Activated CD8-positive, alpha-beta memory T cell treated with anti-CD3 and anti-CD28 coated beads for 1 hour (primary cell): ENCODE results near the gene GSG1L.

Experiments used
- DNase-seq, 2 donors: peaks; one replicate each; pipeline ENCODE4 v3.0.0-alpha.2; 2020; ENCODE audit warnings: low read depth in 1 of 2; ENCODE audit errors: extremely low read depth in 1 of 2

GSG1L gene

DNA sequence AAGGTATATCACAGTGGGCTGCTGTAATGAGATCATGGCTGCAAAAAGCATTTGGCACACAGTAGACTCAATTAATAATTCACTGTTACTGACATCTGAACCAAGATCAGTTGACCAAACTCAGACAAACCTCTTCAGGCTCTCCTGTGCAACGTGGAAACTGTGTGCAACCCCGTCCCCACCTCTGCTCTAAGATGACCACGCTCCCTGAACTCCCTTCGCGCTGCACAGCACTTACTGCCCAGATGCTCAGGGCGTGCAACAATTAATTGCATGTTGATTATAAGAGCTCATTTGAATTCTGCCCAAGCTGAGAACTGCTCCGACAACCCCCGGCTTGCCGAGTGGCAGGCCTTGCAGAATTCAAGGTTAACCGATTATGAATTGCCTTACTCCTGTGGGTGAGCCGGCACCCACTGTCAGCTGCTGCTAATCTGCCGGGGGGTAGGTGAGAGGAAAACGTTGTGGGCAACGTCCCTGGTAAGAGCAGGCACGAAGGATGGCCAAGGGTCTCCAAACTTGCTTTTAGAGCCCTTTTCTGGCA, 1.3 kb upstream of the GSG1L start:
- DNase-seq: no peak

DNA sequence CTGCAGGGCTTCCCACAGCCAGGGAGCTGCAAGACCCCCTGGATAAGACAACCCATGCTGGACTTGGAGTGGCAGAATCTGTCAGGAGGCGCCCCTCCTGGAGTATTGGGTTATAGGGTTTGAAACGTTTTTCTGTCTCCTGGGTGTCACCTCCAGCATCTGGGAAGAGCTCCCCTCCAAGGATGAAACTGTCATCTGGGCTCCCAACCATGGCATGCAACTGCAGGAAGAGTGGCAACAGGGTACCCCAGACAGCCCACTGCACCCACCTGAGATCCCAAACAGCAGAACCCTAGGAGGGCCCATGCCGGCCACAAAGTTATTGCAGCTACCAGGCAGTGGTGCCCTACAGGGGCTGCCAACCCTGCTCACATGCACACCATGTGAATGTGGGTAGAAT, 636 bp upstream of the GSG1L start:
- no peak for DNase-seq

DNA sequence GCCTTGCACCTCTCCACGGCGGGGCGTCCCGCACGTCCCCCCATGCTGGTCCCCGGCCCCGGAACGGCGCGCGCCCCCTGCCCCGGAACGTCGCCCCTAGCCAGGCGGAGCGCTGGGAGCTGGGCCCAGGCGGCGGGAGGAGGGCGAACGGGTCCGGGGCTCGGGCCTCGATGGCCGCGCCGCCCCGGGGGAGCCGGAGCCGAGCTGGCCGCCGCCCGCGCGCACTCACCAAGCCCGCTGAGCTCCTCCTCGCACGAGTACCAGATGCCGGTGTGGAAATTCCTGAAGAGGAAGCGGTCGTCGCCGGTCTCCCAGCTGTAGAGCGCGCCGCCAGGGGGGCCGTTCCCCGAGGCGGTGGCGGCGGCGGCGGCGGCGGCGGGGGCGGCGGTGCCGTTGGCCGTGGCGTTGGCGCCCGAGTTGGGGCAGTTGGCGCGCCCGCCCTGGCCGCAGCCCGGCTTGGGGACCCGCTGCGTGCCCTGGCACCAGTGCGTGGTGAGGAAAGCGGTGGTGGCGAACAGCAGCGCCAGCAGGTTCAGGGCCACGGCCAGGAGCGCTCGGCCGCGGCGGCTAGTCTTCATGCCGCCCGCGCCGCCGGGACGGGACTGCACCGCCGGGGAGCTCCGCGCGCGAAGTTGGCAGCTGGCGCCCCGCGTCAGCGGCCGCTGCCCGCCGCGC, 530 bp downstream of the GSG1L start:
- DNase-seq: no peak

DNA sequence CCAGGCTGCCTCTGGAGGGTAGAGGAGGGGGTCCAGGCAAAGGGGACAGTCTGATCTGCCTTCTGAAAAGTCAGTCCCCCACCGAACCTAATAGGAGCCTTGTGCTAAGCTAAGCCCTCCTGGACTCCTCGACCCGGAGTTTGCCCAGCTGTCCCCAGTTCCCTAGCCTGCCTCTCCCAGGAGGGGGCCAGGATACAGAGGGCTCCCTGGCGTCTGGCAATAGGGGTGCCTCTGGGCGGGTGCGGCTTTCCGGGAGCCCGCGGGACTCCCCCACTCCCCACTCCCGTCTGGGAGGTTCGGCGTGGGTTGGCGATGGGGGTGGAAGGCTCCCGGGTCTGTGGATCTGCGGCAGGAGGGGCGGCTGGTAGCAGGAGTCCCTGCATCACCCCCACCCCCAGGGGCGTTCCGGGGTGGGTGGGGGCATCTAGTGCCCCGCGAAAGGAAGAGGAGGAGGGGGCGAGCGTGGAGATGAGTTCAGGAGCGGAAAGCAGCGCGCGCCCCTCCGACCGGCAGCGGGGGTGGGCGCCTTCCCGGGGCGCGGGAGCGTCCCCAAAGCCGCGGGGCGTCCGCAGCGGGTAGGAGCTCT, 1.2 kb downstream of the GSG1L start:
- no peak for DNase-seq

DNA sequence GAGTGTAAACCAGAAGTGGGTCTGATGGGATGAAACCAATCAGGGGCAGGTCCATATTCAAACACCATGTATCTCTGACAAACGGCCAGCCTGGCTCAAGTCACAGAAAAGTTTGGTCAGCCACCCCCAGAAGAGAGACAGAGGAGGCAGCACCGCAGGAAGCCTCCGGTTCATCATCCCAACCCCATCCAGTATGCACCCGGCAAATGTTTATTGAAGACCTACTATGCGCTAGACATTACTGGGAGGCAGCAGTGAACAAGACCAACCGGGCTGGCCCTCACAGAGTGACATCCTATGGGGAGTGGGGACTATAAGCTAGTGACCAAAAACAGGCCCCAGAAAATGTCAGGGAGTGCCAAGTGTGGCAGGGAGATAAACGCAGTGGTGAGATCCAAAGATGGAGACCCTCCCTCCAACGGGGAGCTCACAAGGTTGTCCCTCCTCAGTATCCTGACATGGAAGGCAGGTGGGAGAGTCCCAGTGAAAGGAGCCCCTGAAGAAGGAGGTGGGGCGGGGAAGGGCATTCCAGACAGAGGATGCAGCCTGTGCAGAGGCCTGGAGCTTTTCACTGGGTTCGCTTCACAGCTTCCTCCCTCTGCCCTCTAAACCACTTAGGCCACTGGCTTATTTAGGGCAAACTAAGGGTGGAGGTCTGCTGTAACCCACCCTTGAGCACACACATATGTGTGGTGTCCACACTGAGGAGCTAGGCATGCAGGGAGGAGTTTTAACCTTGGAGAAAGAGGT, 2.0 kb downstream of the GSG1L start:
- DNase-seq: no peak

DNA sequence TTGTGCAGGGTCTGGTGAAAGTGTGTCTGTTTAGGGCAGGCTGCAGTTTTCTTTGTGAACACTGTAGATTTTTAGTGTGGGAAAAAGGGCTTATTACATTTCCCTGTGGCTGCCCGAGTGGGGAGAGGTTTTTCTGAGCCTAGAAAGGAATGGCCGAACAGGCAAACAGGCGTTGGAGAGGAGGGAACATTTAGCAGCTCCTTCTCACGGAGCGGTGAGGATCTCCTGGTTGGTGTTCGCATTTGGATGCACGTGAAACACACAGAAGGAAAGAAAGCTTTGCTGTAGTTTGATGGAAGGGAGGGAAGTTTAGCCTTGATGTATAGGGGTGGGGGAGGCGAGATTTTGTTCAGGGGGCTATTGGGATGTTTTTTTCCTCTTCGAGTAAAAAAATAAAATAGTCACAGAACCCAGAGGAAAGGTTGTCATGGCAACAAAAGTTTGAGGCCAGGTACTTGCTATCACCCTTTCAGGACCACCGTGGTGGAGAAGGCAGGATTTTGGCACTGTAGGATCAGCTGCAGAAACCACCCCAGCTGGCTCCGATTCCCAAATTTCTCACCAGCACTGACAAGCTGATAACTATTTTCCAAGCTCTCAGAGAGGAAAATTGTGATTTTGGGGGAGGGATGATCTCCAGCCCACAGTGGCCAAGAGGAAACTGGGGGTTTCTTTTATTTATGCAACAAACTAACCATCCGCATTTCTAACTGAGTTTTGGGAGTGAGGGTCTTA, 3.5 kb downstream of the GSG1L start:
- no peak for DNase-seq

DNA sequence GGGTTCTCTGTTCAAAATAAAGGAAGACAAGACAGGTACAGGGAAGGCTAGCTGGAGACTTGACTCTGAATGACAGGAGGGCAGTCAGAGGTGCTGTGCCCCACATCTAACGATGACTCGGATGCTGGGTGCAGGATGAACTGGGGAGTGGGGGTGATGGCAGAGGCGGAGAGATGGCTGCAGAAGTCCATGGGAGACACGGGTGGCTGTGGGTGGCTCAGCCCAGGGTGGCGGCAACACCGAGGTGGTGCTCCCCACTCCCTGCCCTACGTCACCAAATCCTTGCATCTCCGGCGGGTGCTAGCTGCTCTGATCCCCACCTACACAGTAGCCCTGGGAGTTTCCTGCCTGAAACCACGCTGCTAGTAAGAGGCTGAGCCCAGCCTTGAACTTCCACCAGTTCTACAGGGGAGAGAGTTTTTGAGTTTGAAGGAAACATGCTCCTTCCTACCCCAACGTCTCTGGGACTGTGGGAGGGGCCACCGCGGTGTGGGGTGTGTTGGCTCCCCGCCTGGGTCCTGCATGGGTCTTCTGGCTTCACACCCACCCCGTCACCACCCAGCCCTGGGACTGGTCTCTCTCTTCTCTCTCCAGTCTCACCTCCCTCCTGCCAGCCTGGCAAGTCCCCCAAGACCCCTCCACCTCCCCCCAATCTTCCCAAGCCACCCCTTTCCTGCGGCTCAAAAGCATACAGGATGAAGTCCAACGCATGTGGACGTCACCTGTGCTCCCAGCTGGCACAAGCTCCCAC, 4.5 kb downstream of the GSG1L start:
- no peak for DNase-seq

DNA sequence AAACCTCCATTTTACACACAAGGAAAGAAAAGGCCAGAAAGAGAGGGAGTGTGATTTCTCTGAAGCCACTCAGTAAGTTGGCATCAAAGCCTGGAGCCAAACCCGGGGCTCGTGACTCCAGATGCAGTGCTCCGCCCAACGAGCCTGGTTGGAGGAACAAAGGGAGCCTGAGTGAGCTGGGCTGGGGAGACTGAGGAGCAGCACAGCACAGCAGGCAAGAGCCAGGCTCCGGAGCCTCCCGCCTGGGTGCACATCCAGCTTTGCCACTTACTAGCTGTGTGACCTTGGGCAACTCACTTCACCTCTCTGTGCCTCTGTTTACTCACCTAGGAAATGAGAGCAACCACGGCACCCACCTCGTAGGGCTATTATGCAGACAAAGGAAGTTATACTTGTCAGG, 5.6 kb downstream of the GSG1L start:
- DNase-seq: no peak

DNA sequence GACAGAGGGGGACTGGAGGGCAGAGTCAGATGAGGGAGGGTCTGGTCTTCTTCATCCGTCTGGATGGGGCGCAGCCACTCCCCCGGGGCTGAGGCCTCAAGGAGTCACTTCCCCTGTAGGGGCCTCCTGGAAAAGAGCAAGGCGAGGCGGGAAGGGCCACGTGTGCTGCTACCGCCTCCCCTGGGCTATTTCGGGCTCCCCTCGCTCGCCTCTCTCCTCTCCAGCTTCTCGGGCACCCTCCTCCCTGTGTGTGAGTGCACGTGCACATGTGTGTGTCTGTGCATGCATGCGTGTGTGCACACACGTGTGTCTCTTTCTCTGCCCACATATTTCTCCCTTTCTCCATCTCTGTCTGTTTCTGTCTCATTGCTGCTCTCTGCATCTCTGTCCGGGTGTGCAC, 10.1 kb downstream of the GSG1L start:
- no peak for DNase-seq

DNA sequence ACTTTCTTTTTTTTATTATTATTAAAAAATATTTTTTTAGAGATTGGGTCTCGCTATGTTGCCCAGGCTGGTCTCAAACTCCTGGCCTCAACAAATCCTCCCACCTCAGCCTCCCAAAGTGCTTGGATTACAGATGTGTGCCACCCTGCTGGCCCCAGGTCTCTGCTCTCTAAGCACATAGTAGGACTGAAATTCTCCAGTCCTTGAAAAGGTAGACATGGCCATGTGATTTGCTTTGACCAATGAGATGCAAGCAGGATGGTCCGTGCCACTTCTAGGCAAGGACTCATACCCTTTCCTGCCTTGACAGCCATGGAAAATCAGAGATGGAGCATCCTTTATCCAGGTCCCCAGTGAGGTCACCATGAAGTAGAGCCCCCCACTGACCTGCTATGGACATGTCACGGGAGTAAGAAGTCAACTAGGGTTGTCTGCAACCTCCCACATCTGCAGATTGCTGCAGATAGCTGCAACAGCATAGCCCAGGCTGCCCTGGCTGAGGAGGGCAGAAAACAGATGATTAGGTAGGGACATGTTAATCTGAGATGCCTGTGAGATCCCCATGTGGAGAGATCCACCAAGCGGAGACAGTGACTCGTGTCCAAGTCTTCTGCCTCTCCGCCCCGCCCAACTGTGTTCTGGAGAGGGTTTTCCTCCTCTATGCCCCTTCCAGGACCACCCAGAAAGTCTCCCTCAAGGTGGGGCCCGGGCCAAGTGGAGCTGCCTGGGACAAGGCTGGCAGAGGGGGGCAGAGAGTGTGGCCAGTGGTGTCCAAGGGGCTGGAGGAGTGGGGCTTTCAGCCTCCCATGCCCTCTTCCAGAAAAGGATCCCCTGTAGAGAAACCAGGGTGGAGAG, 11.0 kb downstream of the GSG1L start:
- no peak for DNase-seq

DNA sequence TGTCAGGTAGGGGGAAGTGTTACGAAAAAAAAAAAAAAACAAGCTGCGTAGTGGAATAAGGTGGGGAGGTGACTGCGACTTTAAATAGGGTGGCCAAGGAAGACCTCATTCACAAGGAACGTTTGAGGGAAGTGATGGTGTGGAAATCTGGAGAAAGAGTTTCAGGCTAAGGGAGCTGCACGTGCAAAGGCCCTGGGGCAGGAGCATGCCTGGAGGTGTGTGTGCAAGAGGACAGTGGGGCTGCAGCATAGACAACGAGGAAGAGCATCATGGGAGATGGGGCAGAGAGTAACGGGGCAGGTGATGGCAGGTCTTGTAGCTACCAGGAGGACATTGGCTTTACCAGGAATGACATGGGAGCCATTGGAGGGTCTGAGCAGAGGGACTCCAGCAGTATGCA, 12.0 kb downstream of the GSG1L start:
- DNase-seq: no peak

DNA sequence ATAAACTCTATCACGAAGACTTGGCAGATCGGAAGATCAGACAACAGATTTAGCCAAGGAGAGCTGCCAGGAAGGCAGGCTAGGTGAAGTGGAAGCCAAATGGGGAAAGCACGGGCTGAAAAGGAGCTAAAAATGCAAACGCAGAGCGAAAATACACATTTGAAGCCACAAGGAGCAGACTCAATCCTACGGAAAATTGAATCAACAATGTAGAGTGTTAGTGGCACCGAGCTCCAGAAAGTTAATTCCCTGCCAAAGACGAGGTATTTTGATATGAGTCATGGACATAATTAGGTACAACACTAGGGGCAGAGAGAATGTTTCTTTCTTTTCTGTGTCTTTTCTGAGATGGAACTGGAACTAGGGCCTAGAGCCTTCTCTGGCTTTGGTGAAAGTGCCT, 20.7 kb downstream of the GSG1L start:
- no peak for DNase-seq

DNA sequence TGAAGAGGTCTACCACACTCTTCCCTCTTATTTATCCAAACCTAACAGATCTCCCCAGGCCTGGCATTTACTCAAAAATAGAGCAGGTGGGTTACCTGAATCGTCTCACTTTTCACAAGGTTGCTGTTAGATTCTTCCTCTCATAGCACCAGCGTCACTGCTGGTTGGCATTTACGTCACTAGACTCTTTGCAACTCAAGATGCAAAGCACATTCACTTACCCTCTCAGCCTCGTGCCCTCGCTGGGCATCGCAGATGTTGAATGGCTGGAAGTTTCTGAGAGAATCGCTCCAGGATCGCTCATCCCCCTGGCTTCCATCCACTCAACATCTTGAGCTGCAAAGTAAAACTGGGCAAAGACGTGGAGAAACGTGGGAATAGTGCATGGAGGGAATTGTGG, 21.9 kb downstream of the GSG1L start:
- no peak for DNase-seq

DNA sequence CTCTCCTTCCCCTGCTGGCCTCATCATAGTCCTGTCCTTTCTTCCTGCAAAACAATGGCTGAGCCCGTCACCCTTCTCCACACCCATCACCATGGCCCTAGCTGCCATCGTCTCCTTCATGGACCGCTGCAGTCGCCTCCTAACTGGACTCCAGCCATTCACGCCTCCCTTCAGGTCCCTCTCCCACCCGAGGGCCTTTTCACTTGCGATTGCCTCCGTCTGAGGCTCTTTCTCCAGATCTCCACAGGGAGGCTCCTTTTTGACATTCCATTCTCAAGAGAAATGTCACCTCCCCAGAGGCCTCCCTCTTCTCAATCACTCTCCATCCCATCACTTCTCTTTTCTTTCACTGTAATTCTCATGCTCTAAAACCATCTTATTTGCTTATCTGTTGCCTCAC, 23.5 kb downstream of the GSG1L start:
- DNase-seq: no peak

DNA sequence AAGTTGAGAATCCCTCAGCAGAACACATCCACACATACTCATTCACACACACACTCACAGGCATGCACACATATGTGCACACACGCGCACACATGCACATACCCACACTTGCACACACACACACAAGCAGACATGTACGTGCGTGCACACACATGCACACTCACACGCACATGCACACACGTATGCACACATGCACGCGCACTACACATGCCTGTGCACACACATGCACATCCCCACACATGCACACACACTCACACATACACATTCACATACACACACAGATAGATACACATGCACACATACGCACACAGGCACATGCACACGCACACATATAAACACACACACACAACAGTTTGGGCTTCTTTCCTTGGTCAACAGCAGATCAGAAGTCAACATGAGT, 24.0 kb downstream of the GSG1L start:
- DNase-seq: no peak

DNA sequence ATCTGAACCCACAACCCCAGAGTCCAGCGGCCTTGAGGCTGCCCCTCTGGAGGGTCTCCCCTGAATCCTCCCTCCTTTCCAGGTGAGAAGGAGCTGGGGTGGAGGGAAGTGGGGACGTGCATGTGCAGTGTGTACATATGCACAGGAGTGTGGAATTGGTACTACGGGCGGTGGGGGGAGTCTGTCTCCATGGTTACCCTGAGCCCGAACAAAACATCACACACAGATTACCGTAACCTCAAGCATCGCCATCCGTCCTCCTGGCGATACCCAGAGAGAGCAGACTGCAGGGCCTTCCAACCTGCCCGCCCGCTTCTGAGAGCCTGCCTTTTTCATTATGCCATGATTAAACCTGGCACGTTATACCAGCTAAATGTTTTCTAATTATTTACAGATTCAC, 25.1 kb downstream of the GSG1L start:
- no peak for DNase-seq

DNA sequence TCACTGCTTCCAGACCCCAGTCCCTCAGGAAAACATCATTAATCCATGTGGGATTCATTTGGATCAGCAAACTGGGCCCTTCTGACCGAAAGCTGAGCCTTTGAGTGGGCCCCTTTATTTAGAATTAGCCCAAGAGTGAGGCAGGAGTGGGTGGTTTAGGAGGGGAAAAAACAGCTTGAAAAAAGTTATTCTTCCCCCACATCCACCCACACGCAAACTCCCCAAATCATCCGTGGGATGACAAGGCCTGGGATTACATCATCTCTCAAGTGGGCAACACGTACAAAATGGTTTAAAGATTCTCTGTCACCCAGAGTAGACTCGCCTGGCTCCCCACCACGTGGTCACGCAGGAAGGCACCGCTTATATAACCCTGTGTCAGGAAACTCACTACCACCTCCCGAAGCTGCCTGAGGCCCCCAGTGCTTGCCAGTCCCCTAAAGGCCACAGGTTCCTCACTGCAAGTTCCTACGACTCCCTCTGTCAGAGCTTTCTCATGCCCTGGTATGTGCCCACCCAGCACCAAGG, 27.6 kb downstream of the GSG1L start:
- DNase-seq: no peak

DNA sequence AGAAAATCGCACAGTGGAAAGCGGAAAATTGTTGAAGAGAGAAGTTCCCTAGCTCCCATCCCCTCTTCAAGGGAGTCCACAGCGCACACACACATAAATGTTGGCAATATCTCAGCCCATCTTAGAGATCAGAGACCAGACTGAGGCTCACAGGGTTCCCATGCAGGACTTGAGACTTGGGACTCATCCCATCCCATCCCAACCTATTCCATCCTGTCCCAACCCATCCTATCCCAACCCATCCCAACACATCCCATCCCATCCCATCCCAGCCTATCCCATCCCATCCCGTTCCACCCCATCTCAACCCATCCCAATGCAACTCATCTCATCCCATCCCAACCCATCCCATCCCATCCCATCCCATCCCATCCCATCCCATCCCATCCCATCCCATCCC, 29.6 kb downstream of the GSG1L start:
- DNase-seq: no peak

DNA sequence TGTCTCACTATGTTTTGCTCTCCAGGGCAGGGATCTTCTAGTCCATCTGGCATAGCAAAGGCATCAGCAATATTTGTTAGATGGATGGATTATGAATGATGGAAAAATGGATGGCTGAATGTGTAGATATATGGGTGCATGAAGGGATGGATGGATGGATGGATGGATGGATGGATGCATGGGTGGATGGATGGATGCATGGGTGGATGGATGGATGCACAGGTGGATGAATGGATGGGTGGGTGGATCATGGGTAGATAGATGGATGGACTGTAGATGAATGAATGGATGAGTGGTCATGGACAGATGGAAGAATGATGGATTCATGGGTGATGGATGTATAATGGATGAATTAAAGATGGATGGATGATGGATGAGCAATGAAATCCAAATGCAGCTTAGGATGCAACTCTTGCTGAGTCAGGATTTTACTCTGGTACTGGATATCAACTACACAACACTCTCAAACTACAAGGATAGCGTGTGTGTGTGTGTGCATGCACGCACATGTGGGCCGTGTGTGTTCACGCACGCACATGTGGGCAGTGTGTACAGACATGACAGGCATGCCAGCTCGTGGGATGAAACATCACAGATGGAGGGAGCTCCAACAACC, 34.0 kb downstream of the GSG1L start:
- DNase-seq: no peak
